Measurements from ENCODE around the gene KIRREL3.

The KIRREL3 gene

DNA sequence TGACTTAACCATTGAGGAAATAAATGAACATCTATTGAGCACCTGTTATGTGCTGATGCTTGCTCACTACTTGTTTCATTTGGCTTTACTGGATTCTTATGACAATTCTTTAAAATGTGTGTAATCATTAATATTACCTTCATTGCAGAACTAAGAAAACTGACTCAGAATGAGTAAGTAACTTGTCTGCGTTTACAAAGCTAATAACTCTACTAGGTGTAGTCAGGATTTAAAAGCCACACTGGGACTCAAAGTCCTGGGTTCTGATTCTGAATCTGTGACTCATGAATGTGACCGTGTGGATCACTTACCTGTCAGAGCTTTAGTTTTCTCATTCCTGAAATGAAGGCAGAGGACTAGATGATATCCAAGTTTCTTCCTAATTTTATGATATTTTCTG is 23.4 kb upstream of the KIRREL3 start:
- no peak for DNase-seq (ENCODE audit: low spot score)
- in situ Hi-C loops (cut with MboI; ENCODE audit: low pct_unique_long_range_greater_than_20kb, low sequenced_read_pairs, unreplicated experiment), result no loop called here
- TF ChIP-seq, protein P1, sequence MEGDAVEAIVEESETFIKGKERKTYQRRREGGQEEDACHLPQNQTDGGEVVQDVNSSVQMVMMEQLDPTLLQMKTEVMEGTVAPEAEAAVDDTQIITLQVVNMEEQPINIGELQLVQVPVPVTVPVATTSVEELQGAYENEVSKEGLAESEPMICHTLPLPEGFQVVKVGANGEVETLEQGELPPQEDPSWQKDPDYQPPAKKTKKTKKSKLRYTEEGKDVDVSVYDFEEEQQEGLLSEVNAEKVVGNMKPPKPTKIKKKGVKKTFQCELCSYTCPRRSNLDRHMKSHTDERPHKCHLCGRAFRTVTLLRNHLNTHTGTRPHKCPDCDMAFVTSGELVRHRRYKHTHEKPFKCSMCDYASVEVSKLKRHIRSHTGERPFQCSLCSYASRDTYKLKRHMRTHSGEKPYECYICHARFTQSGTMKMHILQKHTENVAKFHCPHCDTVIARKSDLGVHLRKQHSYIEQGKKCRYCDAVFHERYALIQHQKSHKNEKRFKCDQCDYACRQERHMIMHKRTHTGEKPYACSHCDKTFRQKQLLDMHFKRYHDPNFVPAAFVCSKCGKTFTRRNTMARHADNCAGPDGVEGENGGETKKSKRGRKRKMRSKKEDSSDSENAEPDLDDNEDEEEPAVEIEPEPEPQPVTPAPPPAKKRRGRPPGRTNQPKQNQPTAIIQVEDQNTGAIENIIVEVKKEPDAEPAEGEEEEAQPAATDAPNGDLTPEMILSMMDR (IDR thresholded peaks at IDR 0.05; ENCODE audit: extremely low read depth, insufficient read depth, missing control alignments), result no peak

DNA sequence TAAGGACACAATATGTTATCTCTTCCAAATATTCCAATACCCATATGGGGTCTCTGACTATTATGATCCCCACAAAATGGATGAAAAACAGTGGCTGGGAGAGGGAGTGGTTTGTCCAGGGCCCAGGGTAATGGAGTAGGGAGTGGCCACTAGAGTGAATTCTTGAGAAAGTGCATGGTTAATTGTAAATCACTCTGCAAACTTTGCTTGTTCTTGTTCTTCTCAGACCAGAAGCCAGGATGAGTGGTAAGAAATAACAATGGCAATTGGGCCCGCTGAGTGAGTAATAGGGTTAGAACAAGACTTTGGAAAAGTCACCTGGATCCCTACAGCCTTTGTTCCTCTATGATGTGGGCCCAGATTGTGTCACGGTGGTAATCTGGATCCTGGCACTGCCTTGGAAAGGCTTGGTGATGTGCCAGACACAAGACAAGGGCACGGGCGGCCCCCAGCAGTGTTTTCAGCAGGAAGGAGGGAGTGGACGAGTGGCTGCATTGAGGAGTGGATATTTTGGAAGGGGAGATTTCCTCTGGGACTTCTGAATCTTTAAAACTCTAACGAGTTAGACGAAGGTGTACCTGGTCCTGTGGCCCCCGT is 18.2 kb upstream of the KIRREL3 start:
- TF ChIP-seq, protein P1 (IDR thresholded peaks at IDR 0.05; ENCODE audit: extremely low read depth, insufficient read depth, missing control alignments), result no peak
- DNase-seq (ENCODE audit: low spot score), result no peak
- in situ Hi-C loops (cut with MboI; ENCODE audit: low pct_unique_long_range_greater_than_20kb, low sequenced_read_pairs, unreplicated experiment), result no loop called here

DNA sequence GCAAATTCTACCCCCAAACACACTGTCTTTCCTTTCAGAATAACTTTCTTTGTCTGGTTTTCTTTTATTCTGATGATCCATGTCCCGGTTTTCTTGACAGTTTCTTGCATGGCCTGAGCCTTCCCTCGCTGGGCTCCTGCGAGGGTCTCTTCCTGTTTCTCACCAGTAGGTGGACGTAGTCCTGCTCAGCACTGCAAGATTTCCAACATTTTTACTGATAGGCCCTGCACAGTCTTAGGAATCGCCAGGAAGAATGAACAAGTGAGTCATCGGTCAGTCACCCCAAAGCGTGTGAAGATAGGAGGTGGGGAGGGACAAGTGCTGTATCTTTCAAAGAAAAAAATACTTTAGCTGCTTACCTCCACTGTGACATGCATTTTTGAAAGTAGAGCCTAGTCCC is 16.9 kb upstream of the KIRREL3 start:
- in situ Hi-C loops (cut with MboI; ENCODE audit: low pct_unique_long_range_greater_than_20kb, low sequenced_read_pairs, unreplicated experiment), result no loop called here
- DNase-seq (ENCODE audit: low spot score), result no peak
- TF ChIP-seq, protein P1 (IDR thresholded peaks at IDR 0.05; ENCODE audit: extremely low read depth, insufficient read depth, missing control alignments), result no peak

DNA sequence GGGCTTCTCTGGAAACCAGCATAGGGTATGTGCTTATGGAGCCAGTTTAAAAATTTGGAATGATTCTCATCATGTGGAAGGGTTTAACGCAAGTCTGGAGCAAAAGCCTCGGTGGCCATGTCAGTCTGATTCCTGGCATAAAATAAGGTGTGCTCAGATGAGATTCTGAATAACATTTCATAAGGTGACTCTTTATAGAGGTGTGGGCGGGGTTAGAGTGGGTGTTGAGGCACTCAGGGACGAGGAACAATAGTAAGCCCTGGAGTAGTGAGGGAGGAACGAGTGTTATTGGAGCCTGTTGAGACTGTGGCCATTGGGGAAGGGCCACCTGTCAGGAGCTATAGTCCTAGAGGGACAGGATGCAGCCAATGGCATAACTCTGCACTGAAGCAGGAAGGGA is 13.0 kb upstream of the KIRREL3 start:
- in situ Hi-C loops (cut with MboI; ENCODE audit: low pct_unique_long_range_greater_than_20kb, low sequenced_read_pairs, unreplicated experiment), result no loop called here
- TF ChIP-seq, protein P1 (IDR thresholded peaks at IDR 0.05; ENCODE audit: extremely low read depth, insufficient read depth, missing control alignments), result no peak
- no peak for DNase-seq (ENCODE audit: low spot score)

DNA sequence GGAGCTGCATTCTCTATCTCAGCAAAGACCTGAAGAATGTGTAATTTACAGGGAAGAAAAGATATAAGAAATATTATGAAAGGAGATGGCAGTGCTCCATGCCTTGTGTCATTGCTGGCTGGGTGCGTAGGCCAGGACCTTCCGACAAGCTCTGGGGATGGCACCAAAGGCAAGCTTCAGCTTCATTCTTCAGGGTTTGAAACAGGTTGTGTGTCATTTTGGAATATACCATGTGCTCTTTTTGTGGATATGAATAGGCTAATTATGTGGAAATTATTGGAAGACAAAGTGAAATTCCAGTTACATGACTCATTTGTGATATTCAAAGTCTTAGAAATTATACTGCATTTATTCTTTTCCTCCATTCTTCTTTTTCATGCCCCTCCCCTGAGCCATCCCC is 5.7 kb upstream of the KIRREL3 start:
- DNase-seq (ENCODE audit: low spot score), result no peak
- in situ Hi-C loops (cut with MboI; ENCODE audit: low pct_unique_long_range_greater_than_20kb, low sequenced_read_pairs, unreplicated experiment), result no loop called here
- TF ChIP-seq, protein P1 (IDR thresholded peaks at IDR 0.05; ENCODE audit: extremely low read depth, insufficient read depth, missing control alignments), result no peak

DNA sequence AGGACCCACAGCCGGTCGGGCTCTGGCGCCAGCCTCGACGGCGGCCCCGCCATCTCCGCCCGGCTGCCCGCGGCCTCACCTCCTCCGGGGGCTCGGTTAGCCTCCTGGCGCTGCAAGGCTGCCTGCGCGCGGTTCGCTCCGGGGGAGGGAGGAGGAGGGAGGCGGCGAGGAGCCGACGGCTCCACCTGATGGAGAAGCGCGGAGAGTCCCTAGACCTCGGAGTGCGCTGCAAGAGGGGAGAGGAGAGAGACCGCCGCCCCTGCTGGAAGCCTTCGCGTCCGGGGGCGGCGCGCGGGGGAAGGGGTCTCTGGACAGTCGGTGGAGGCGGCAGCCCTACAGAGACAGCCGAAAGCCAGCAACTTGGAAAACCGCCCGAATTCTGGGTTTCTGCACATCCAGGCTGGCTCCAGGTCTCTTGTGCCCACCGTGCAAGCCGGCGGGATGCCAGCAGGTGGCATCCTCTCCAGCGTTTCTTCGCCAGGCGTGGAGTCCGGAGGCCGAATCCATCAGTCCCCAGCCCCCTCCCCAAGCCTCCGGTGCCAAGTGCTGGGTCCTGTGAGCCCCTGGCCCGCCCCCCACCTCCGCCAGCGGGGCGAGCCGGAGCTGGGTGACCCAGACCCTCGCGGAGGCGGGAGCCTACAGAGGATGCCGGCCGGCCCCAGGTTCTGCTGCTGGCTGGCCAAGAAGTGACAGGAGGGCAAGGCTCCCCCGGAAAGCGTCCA is 2.9 kb upstream of the KIRREL3 start:
- TF ChIP-seq, protein P1 (IDR thresholded peaks at IDR 0.05; ENCODE audit: extremely low read depth, insufficient read depth, missing control alignments), result peak; percentile 22
- in situ Hi-C loops (cut with MboI; ENCODE audit: low pct_unique_long_range_greater_than_20kb, low sequenced_read_pairs, unreplicated experiment), result no loop called here
- DNase-seq (ENCODE audit: low spot score), result peak; percentile 49

Data from GM13977 (cell line).